SU-DHL-6 (cell line): Measurements from ENCODE around the gene C17orf107.

Experiments
- CTCF ChIP-seq: fragments of 200-600 bp; sonication (generic); IDR thresholded peaks from one replicate; pipeline ENCODE4 v1.5.1; 2017; ENCODE audit warnings: antibody characterized with exemption, mild to moderate bottlenecking, low read length, moderate library complexity; ENCODE audit not compliant: insufficient read depth, poor library complexity, severe bottlenecking
- EZH2phosphoT487 ChIP-seq: fragments of 200-600 bp; sonication (generic), shearing (Covaris generic); conservative IDR thresholded peaks from 2 replicates; pipeline ENCODE4 v1.6.1; 2018; ENCODE audit warnings: mild to moderate bottlenecking, antibody characterized with exemption, low read length, moderate library complexity, mixed read lengths

GRCh38 chr17:4887581-4887980, 11.8 kb upstream of the C17orf107 start:
- TF ChIP-seq CTCF = no peak
- no peak for TF ChIP-seq EZH2phosphoT487
